Osteocyte (in vitro differentiated cells): ENCODE data around the gene MAST3. TPM values are rescaled to one million over a fixed set of nuclear protein-coding genes. Genes with fewer than 3 reads are reported as not detected.

ENCODE experiments used
- DNase-seq: peaks from one replicate; pipeline ENCODE4 v3.0.0; 2021; ENCODE audit warnings: mixed read lengths; ENCODE audit not compliant: unreplicated experiment; ENCODE audit errors: extremely low spot score
- H3K27ac Mint-ChIP-seq: one replicate; pipeline ENCODE4 v1.8.0; 2021; ENCODE audit warnings: mild to moderate bottlenecking, mixed read lengths; ENCODE audit not compliant: unreplicated experiment
- H3K27me3 Mint-ChIP-seq: one replicate; pipeline ENCODE4 v1.8.0; 2021; ENCODE audit warnings: mixed read lengths; ENCODE audit not compliant: unreplicated experiment
- H3K36me3 Mint-ChIP-seq: one replicate; pipeline ENCODE4 v1.8.0; 2021; ENCODE audit warnings: mixed read lengths; ENCODE audit not compliant: unreplicated experiment
- H3K4me1 Mint-ChIP-seq: one replicate; pipeline ENCODE4 v1.8.0; 2021; ENCODE audit warnings: mixed read lengths; ENCODE audit not compliant: unreplicated experiment
- H3K4me3 Mint-ChIP-seq: one replicate; pipeline ENCODE4 v1.8.0; 2021; ENCODE audit warnings: mild to moderate bottlenecking, moderate library complexity, mixed read lengths; ENCODE audit not compliant: unreplicated experiment
- H3K9me3 Mint-ChIP-seq: one replicate; pipeline ENCODE4 v1.8.0; 2021; ENCODE audit warnings: mixed read lengths; ENCODE audit not compliant: unreplicated experiment
- CTCF ChIP-seq: fragments of 200-600 bp; sonication (generic); IDR thresholded peaks from 2 replicates; pipeline ENCODE4 v1.5.0; 2021; ENCODE audit warnings: antibody characterized with exemption, mild to moderate bottlenecking, moderate library complexity
- total RNA-seq: library from RNA; stranded (reverse); gene quantifications from 2 replicates; pipeline ENCODE4 v1.2.1, GENCODE V29; 2021

MAST3 gene
- total RNA-seq, 1 donor from 2014 or later: 7.6 TPM

GRCh38 chr19:18176367-18177310 lies 79.1 kb downstream of the MAST3 start:
- Mint-ChIP-seq H3K27me3 (peaks cover 8% of the 10 kb centered on the region), H3K4me1 (peaks cover 14% of the 10 kb centered on the region), H3K36me3 (peaks cover 2% of the 10 kb centered on the region), H3K27ac (no peak overlapping the region), H3K9me3 (no peaks in the 10 kb centered on the region), H3K4me3 (no peak overlapping the region)
- TF ChIP-seq CTCF: no peak
- DNase-seq: no peak

- no peak overlapping the region for H3K4me3 Mint-ChIP-seq
Observed at GRCh38 chr19:18179957-18180356, 82.4 kb downstream of the MAST3 start.

GRCh38 chr19:18183529-18183928 lies 86.0 kb downstream of the MAST3 start:
- H3K36me3 Mint-ChIP-seq: no peaks in the 10 kb centered on the region

More at GRCh38 chr19:18179957-18180356, 82.4 kb downstream of the MAST3 start:
- no peaks in the 10 kb centered on the region for H3K9me3 Mint-ChIP-seq
- peaks cover 16% of the 10 kb centered on the region for H3K27me3 Mint-ChIP-seq
- no peak overlapping the region for H3K27ac Mint-ChIP-seq
- H3K36me3 Mint-ChIP-seq: no peaks in the 10 kb centered on the region
- TF ChIP-seq CTCF: no peak
- no peak for DNase-seq
- H3K4me1 Mint-ChIP-seq: no peaks in the 10 kb centered on the region

GRCh38 chr19:18185538-18185937 lies 88.0 kb downstream of the MAST3 start:
- no peak for DNase-seq
- Mint-ChIP-seq H3K27ac (no peak overlapping the region), H3K36me3 (no peaks in the 10 kb centered on the region), H3K4me1 (no peaks in the 10 kb centered on the region), H3K4me3 (no peak overlapping the region), H3K27me3 (peaks cover 8% of the 10 kb centered on the region), H3K9me3 (no peaks in the 10 kb centered on the region)
- TF ChIP-seq CTCF: no peak

More at GRCh38 chr19:18183529-18183928, 86.0 kb downstream of the MAST3 start:
- H3K4me3 Mint-ChIP-seq: no peak overlapping the region
- TF ChIP-seq CTCF: no peak
- no peak overlapping the region for H3K27ac Mint-ChIP-seq
- H3K9me3 Mint-ChIP-seq: no peaks in the 10 kb centered on the region
- no peaks in the 10 kb centered on the region for H3K4me1 Mint-ChIP-seq
- DNase-seq: no peak
- peaks cover 8% of the 10 kb centered on the region for H3K27me3 Mint-ChIP-seq

GRCh38 chr19:18190278-18190677 lies 92.7 kb downstream of the MAST3 start:
- H3K27me3 Mint-ChIP-seq: no peaks in the 10 kb centered on the region
- H3K4me1 Mint-ChIP-seq: peaks cover 18% of the 10 kb centered on the region
- no peak for TF ChIP-seq CTCF
- no peaks in the 10 kb centered on the region for H3K36me3 Mint-ChIP-seq
- H3K4me3 Mint-ChIP-seq: no peak overlapping the region
- DNase-seq: no peak
- H3K9me3 Mint-ChIP-seq: no peaks in the 10 kb centered on the region
- no peak overlapping the region for H3K27ac Mint-ChIP-seq
